ENCODE results near the gene CDH6. TPM values are rescaled to one million over a fixed set of nuclear protein-coding genes. Genes with fewer than 3 reads are reported as not detected.

The CDH6 gene
- total and polyA plus RNA-seq, 10 of the 15 experiments (the other 5 are each of a cell fraction or from before 2014, with no cell fraction given): 0.01 TPM; not detected in 9

- ChIA-PET CTCF (interaction anchor here (0.9 to 1.5 kb wide), 2 partner anchors 8 to 37 kb away, joined by 3 read pairs; no protein-coding TSS in a partner anchor), SMC1A (ENCODE audit: uncharacterized antibody, unreplicated experiment) (no interaction called here), RAD21 (ENCODE audit: unreplicated experiment) (no interaction called here), POLR2A (no interaction called here)
- no peaks in the 10 kb centered on the region for H3K79me2 ChIP-seq (ENCODE audit: control insufficient read depth, insufficient read depth, low read length)
- WGBS (ENCODE audit: insufficient coverage, insufficient replicate concordance, low lambda C conversion rate, missing lambda C conversion rate): 22% methylated on average over 5 of the region's 5 CpGs
- no peak overlapping the region for H3K27ac ChIP-seq (ENCODE audit: control insufficient read depth, insufficient read depth)
- intact Hi-C loops (cut with micrococcal nuclease; ENCODE audit: unreplicated experiment): no loop called here
- H3K4me3 ChIP-seq: no peak overlapping the region
- no peak for FAIRE-seq
- no peak overlapping the region for H3K9ac ChIP-seq (ENCODE audit: control insufficient read depth, insufficient read depth, low read length)
- BruUV-seq (replicated peaks): no TSS peak
- no peaks in the 10 kb centered on the region for H4K20me1 ChIP-seq (ENCODE audit: control insufficient read depth, insufficient read depth)
- peaks cover 2 to 11% of the 10 kb centered on the region in 2 experiments; a peak in 3 of 4 replicates for H3K27me3 ChIP-seq (replicated peaks in 1 of 2; ENCODE audit: control insufficient read depth in 2 of 2, insufficient read depth in 2 of 2, low read length in 1 of 2)
- H2AFZ ChIP-seq (ENCODE audit: control insufficient read depth, low read depth, low read length): no peak overlapping the region
- H3K4me1 ChIP-seq (ENCODE audit: control insufficient read depth, insufficient read depth, low read length): no peaks in the 10 kb centered on the region
- H3K9me3 ChIP-seq (replicated peaks; ENCODE audit: control insufficient read depth, insufficient read depth, low read length): no peaks in the 10 kb centered on the region
- H3K36me3 ChIP-seq (ENCODE audit: control insufficient read depth in 2 of 2, insufficient read depth in 2 of 2, low read length in 1 of 2): no peaks in the 10 kb centered on the region
- DNase-seq (ENCODE audit: low read depth, low spot score): no peak
- ATAC-seq: no peak
- in situ Hi-C loops (cut with MboI): no loop called here
- no peak overlapping the region for H3K4me2 ChIP-seq (ENCODE audit: control insufficient read depth, insufficient read depth)
- TF ChIP-seq NKRF (conservative IDR thresholded peaks at IDR 0.05) (no peak), CUX1 (IDR thresholded peaks at IDR 0.05; ENCODE audit: insufficient replicate concordance, low read depth, low read length) (no peak), ASH2L (IDR thresholded peaks at IDR 0.05; ENCODE audit: borderline replicate concordance, low read depth) (no peak), BACH1 (IDR thresholded peaks at IDR 0.05; ENCODE audit: borderline replicate concordance) (no peak), POLR2AphosphoS5 (IDR thresholded peaks at IDR 0.05; ENCODE audit: low read length) (no peak), PAX8 (IDR thresholded peaks at IDR 0.05) (no peak), SP1 (IDR thresholded peaks at IDR 0.05; ENCODE audit: low read depth, low read length) (no peak), NR2C2 (IDR thresholded peaks at IDR 0.05; ENCODE audit: borderline replicate concordance, control insufficient read depth, insufficient read length, low read depth) (no peak), ZZZ3 (IDR thresholded peaks at IDR 0.05; ENCODE audit: control insufficient read depth, insufficient read length, low read depth) (no peak), CEBPZ (IDR thresholded peaks at IDR 0.05; ENCODE audit: low read depth, low read length) (no peak)
These were observed 1.5 kb downstream of the CDH6 start for GRCh38 chr5:31194892-31195555.
